Prostate gland (tissue), 2 donors: ENCODE measurements around the gene DMAP1. TPM values are rescaled to one million over a fixed set of nuclear protein-coding genes. Genes with fewer than 3 reads are reported as not detected.

ENCODE experiments used
- DNase-seq: peaks from one replicate; pipeline ENCODE4 v3.0.0-alpha.2; 2019; ENCODE audit warnings: low spot score
- H3K27ac ChIP-seq, 2 donors: fragments of 200-600 bp; sonication (generic); 2 replicates each; pipeline ENCODE4 v1.5.1; 2017 to 2019
- H3K27me3 ChIP-seq: fragments of 200-600 bp; sonication (generic); replicated peaks from 2 replicates; pipeline ENCODE4 v1.5.1; 2019; ENCODE audit not compliant: insufficient read depth
- H3K36me3 ChIP-seq, 2 donors: fragments of 200-600 bp; sonication (generic); 1 replicate in 1 of 2; 2 replicates in 1 of 2; pipeline versions ENCODE4 v1.5.1 to v1.8.1; 2017 to 2019
- H3K4me1 ChIP-seq: fragments of 200-600 bp; sonication (generic); replicated peaks from 2 replicates; pipeline ENCODE4 v1.5.1; 2019
- H3K4me3 ChIP-seq, 2 donors: fragments of 200-600 bp; sonication (generic); 2 replicates each; pipeline ENCODE4 v1.5.1; 2017 to 2019
- H3K9me3 ChIP-seq: fragments of 200-600 bp; sonication (generic); 2 replicates; pipeline ENCODE4 v1.5.1; 2017
- POLR2A ChIP-seq: fragments of 450-650 bp; IDR thresholded peaks from one replicate; pipeline ENCODE4 v1.6.1; 2016; ENCODE audit warnings: antibody characterized with exemption, mild to moderate bottlenecking
- POLR2AphosphoS5 ChIP-seq: sonication (generic); formaldehyde crosslinking; IDR thresholded peaks from one replicate; pipeline ENCODE4 v1.6.1; 2017; ENCODE audit warnings: antibody characterized with exemption
- WGBS: methylation state at CpG from one replicate; pipeline ENCODE4 v1.1.5; 2018; 5-methylcytosine and 5-hydroxymethylcytosine counted together
- intact Hi-C: fragments of 100-400 bp; cut with DNase I; formaldehyde crosslinking; loops from one replicate; pipeline ENCODE4 v1.14.2; 2022
- total RNA-seq, 2 donors: library from RNA; depleted of rRNA; stranded (reverse); fragments of >200 nt; gene quantifications; one replicate each; pipeline ENCODE4 v1.1.0, GENCODE V29; 2016
- TF ChIP-seq, protein P1 (sequence below), 4 experiments: fragments of 200-600 bp in 2 of 4; fragments of 450-650 bp in 2 of 4; sonication (generic) in 2 of 4; IDR thresholded peaks; 1 replicate in 3 of 4; 2 replicates in 1 of 4; pipeline ENCODE4 v1.5.1; 2016 to 2019; ENCODE audit warnings: antibody characterized with exemption in 4 of 4, mild to moderate bottlenecking in 2 of 4, moderate library complexity in 2 of 4

DMAP1 gene
- total RNA-seq, 2 donors from 2014 or later = 50.6 to 84.0 TPM

- H3K4me1 ChIP-seq = no peaks in the 10 kb centered on the region
- no peaks in the 10 kb centered on the region for H3K9me3 ChIP-seq
- TF ChIP-seq, protein P1, sequence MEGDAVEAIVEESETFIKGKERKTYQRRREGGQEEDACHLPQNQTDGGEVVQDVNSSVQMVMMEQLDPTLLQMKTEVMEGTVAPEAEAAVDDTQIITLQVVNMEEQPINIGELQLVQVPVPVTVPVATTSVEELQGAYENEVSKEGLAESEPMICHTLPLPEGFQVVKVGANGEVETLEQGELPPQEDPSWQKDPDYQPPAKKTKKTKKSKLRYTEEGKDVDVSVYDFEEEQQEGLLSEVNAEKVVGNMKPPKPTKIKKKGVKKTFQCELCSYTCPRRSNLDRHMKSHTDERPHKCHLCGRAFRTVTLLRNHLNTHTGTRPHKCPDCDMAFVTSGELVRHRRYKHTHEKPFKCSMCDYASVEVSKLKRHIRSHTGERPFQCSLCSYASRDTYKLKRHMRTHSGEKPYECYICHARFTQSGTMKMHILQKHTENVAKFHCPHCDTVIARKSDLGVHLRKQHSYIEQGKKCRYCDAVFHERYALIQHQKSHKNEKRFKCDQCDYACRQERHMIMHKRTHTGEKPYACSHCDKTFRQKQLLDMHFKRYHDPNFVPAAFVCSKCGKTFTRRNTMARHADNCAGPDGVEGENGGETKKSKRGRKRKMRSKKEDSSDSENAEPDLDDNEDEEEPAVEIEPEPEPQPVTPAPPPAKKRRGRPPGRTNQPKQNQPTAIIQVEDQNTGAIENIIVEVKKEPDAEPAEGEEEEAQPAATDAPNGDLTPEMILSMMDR (IDR thresholded peaks at IDR 0.05) = no peak
- no peak for TF ChIP-seq POLR2AphosphoS5
- TF ChIP-seq POLR2A = no peak
- no peaks in the 10 kb centered on the region for H3K36me3 ChIP-seq
- H3K27me3 ChIP-seq = no peaks in the 10 kb centered on the region
- intact Hi-C loops = no loop called here
- H3K27ac ChIP-seq = no peak overlapping the region
- no peak for DNase-seq
- no peak overlapping the region for H3K4me3 ChIP-seq
Observed at GRCh38 chr1:44208226-44208625, 5.0 kb upstream of the DMAP1 start.

- TF ChIP-seq, protein P1 (IDR thresholded peaks at IDR 0.05) = no peak
- TF ChIP-seq POLR2AphosphoS5 (no peak), POLR2A (no peak)
- intact Hi-C loops = loop anchor here (10.0 kb wide), 2 partner anchors 84 to 144 kb away; partner anchors contain the start of gene ERI3
Observed at GRCh38 chr1:44210595-44210994, 2.7 kb upstream of the DMAP1 start.

GRCh38 chr1:44212355-44213221 lies 683 bp upstream of the DMAP1 start:
- Histone ChIP-seq H3K27me3 (no peaks in the 10 kb centered on the region), H3K9me3 (no peaks in the 10 kb centered on the region), H3K4me1 (peaks cover 8% of the 10 kb centered on the region), H3K27ac (peak overlapping the region; percentile 67 to 76), H3K36me3 (no peaks in the 10 kb centered on the region), H3K4me3 (peak overlapping the region; percentile 62 to 73)
- TF ChIP-seq POLR2A (no peak), POLR2AphosphoS5 (no peak)
- TF ChIP-seq, protein P1 (IDR thresholded peaks at IDR 0.05) = no peak
- WGBS = 36% methylated on average over 9 of the region's 9 CpGs
- intact Hi-C loops = loop anchor here (2.0 to 10.0 kb wide), 3 partner anchors 82 to 382 kb away; partner anchors contain the start of gene ERI3
- DNase-seq = no peak

More at GRCh38 chr1:44210595-44210994, 2.7 kb upstream of the DMAP1 start:
- DNase-seq = no peak
- Histone ChIP-seq H3K4me3 (no peak overlapping the region), H3K27ac (no peak overlapping the region), H3K27me3 (no peaks in the 10 kb centered on the region), H3K4me1 (peaks cover 8% of the 10 kb centered on the region), H3K9me3 (no peaks in the 10 kb centered on the region), H3K36me3 (no peaks in the 10 kb centered on the region)
- WGBS = 98% methylated on average over 1 of the region's 1 CpG

- intact Hi-C loops = loop anchor here (2.0 to 10.0 kb wide), 4 partner anchors 77 to 434 kb away; partner anchors contain the start of gene ERI3
- peak; percentile 62 for DNase-seq
- Histone ChIP-seq H3K4me3 (no peak overlapping the region), H3K9me3 (no peaks in the 10 kb centered on the region), H3K4me1 (peaks cover 8% of the 10 kb centered on the region), H3K27me3 (no peaks in the 10 kb centered on the region), H3K27ac (no peak overlapping the region), H3K36me3 (peaks cover 4 to 13% of the 10 kb centered on the region in 2 donors)
- 66% methylated on average over 4 of the region's 4 CpGs for WGBS
- TF ChIP-seq POLR2AphosphoS5 = peak; percentile 42
- no peak for TF ChIP-seq POLR2A
- TF ChIP-seq, protein P1 (IDR thresholded peaks at IDR 0.05) = peak; percentile 59 to 84 (median 78)
Observed at GRCh38 chr1:44217809-44218410, 4.6 kb downstream of the DMAP1 start.
